HG02938 (cell line): ENCODE data around the gene SOBP.

Experiments
- ATAC-seq: cut with Tn5 transposase; IDR thresholded peaks from one replicate; pipeline ENCODE4 v1.9.1; 2021; ENCODE audit warnings: mild to moderate bottlenecking, moderate library complexity; ENCODE audit not compliant: unreplicated experiment

SOBP gene

DNA sequence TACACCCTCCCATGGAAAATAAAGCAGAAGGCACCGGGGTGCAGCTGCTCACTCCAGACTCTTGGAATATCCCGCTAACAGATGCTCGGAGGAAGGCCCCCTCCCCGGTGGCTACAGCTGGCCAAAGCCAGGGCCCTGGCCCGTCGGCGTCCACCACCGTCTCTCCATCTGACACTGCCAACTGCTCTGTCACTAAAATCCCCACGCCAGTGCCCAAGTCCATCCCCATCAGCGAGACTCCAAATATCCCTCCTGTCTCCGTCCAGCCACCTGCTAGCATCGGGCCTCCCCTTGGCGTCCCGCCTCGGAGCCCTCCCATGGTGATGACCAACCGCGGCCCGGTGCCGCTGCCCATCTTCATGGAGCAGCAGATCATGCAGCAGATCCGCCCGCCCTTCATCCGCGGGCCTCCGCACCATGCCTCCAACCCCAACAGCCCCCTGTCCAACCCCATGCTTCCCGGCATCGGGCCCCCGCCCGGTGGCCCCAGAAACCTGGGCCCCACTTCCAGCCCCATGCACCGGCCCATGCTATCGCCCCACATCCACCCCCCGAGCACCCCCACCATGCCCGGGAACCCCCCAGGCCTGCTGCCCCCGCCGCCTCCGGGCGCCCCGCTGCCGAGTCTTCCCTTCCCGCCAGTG, 143.9 kb downstream of the SOBP start:
- ATAC-seq = no peak

DNA sequence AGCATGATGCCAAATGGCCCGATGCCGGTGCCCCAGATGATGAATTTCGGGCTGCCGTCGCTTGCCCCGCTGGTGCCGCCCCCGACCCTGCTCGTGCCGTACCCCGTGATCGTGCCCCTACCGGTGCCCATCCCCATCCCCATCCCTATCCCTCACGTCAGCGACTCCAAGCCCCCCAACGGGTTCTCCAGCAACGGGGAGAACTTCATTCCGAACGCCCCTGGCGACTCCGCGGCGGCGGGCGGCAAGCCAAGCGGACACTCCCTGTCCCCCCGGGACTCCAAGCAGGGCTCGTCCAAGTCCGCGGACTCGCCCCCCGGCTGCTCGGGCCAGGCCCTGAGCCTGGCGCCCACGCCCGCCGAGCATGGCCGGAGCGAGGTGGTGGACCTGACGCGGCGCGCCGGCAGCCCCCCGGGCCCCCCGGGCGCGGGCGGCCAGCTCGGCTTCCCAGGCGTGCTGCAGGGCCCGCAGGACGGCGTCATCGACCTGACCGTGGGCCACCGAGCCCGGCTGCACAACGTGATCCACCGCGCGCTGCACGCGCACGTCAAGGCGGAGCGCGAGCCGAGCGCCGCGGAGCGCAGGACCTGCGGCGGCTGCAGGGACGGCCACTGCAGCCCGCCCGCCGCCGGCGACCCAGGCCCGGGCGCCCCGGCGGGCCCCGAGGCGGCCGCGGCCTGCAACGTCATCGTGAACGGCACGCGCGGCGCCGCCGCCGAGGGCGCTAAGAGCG, 144.6 kb downstream of the SOBP start:
- no peak for ATAC-seq

- no peak for ATAC-seq
Observed at GRCh38 chr6:107635057-107635515, 145.2 kb downstream of the SOBP start.

DNA sequence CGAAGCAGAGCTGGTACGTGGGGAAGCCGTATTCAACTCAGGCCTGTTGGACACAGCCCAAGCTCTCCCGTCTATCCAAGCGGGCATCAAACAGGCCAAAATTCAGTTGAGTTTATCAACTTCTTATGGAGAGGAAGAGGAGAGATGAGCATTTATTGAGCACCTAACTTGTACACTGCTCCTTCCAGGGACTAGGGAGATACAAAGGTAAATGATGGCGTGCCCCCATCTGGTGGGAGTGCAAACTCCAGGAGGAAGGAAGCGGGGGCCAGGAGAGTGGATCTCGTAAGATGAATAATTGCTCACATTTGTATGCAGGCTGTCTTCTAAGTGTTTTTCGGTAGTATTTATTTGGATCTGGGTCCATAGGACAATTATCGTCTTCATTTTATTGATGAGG, 146.6 kb downstream of the SOBP start:
- ATAC-seq = no peak

GRCh38 chr6:107637316-107638315, 147.7 kb downstream of the SOBP start:
- ATAC-seq = no peak

DNA sequence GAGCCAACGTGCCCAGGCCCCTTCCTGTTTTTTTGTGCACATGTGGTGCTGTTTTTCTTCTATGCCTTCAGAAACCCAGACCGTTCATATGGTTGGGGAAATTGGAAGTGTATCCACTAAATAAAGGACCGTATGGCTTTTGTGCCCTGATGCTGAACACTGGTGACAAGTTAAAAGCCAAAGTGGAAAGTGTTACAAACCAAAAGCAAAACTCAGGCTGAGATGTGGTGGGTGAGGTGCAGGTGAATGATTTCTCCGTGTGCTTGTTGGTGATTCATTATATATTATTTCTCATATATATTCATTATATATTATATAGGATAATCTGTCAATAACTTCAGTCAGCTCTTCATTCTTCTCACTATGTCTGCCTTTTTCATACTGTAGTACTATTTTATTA, 148.6 kb downstream of the SOBP start:
- ATAC-seq = no peak

DNA sequence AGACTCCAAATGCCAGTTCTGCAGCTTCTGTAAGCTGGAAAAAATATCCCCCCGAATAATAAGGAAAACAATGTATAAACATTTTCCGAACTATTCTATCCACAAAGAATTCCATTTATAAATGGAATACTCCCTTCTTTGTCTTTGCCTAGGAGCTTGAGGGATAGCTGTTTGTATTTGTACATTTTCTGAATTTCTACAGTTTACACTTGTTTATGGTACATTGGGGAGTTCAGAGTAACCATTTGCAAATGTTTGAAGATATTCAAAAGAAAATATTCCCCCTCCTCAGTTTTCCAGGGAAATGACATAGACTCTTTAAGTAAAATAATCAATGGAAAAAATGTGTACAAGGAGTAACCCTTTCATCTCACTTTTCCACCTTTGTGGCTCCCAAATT, 149.6 kb downstream of the SOBP start:
- ATAC-seq = no peak

DNA sequence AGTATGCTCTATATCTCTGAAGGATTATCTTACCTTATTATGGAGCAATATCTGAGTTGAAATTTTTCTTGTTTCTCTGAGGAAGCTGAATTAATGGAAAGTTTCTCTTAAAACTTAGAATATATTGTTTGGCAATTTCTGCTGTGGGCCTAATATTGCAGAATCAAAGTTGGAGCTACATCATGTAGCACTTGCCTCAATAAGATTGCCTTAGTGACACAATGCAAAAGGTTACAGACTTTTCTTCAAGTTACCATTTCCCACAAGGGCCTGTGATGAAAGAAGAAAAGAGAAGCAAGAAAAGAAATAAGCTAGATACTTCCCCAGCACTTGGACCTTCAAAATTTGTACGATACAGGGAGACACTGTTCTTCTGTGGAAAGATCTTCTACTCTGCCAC, 151.2 kb downstream of the SOBP start:
- no peak for ATAC-seq

DNA sequence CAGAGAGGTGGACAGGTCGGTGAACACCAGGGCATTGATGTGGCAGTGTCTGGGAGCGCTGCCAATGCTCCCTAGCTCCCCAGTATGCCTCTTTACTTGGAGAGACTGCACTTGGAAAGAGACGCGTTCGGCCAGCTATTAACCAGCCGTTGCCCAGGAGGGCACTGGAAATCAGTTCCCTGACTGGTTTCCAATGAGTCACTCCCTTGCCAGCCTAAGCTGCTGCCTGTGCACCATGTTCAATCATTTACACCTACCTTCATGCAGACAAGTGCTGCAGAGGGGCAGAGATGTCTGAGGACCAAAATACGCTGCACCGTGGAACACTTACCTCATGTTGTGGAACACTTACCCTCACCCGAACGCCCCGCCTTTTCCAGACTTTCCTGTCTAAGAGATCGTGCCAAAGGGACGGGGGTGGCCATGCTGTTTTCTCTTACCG, 151.6 kb downstream of the SOBP start:
- ATAC-seq = no peak

DNA sequence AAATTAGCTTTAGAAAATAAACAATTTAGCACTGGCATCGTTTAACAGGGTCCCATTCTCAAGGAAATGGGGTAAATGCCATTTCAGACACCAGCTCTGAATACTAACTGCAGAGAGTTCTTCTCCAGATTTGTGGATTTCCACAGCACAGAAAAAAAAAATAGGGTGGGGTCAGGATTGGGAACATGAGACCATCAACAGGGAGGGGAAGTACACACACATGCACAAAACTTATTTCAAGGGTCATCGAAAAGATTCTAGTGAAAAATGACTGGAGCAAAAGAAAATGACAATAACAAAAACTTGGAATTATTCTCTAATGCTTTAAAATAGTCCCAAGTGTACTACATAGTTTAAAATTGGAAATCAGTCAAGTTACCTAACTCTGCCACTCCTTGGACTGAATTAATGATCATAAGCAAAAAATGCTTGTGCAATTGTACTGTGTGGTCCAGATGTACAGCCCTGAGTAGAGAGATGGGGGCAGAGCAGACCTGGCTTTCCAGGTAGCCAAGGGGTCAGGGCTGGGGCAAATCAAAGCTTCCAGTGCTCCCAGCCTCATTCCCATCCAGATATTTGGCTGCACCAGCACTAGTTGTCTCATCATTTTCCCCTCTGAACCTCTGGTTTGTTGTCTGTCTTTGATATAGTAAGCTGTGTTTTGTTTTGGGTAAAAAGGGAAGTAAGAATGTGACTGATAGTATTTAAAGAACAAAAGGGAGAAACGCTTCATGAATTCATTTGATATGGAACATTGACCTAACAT, 152.4 kb downstream of the SOBP start:
- ATAC-seq = no peak

DNA sequence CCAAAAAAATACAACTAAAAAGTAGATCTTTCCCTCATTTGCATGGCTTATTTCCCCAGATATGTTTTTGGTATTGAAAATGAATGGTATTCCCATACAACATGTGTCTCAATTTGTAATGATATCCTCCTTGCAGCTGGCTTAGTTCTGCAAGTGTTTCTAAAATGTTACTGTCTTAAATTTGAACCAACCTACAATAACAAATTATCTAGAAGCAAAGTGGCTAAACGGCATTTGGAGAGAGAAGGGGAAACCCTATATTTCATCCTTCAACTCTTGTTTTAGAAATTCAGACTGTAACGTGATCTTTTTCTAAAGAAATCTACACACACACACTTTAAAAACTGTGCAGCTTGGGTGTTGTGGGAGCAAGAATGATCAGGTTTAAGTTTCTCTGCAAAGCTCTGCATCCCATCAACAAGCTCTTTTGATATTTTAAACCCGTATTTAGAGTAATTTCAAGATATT, 153.0 kb downstream of the SOBP start:
- ATAC-seq = no peak

- no peak for ATAC-seq
Observed at GRCh38 chr6:107644513-107644912, 154.6 kb downstream of the SOBP start.

GRCh38 chr6:107645740-107646139, 155.8 kb downstream of the SOBP start:
- no peak for ATAC-seq

DNA sequence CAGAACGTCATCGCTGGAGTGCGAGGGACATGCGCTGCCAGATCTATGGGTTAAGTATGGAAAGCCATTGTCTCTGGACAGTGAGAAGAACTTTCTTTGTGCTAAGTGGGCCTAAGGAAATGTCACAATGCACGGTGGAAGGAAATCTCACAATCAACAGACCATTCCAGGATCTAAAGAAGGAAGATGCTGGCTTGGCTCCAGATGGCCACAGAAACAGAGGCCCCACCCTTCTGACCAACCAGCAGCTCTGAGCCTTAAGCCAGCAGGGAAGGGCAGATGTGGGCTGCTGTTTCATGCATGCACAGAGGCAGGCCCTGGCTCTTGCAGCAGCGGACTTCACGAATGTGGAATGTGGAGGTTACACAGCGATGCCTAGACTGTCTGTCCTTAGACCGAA, 156.3 kb downstream of the SOBP start:
- no peak for ATAC-seq

DNA sequence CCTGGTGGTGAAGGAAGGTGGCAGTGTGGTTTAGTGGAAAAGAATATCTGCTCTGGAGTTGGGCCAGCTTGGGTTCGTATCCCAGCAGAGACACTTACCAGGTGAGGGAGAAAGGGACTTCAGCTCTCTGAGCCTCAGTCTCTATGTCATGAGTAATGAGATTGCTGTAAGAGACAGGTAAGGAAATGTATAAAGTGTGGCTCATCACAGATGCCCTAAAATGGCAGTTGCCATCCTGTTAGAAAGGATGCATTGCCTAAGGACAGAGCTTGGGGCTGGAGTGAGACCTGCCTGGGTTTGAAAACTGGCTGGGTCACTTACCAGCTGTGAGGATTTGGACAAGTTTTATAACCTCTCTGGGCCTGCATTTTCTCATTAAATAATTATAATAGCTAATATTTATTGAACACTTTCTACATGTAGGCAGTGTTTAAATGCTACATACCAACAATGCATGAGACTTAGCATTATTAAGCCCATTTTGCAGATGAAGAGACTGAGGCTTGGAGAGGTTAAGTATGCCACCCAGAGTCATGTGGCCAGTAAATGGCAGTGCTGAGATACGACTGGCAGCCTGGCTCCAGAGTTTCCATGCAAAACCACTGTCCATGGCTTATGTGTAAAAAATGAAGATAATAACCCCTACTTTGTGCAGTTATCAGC, 157.0 kb downstream of the SOBP start:
- ATAC-seq = no peak

GRCh38 chr6:107647439-107647948, 157.6 kb downstream of the SOBP start:
- ATAC-seq = no peak

DNA sequence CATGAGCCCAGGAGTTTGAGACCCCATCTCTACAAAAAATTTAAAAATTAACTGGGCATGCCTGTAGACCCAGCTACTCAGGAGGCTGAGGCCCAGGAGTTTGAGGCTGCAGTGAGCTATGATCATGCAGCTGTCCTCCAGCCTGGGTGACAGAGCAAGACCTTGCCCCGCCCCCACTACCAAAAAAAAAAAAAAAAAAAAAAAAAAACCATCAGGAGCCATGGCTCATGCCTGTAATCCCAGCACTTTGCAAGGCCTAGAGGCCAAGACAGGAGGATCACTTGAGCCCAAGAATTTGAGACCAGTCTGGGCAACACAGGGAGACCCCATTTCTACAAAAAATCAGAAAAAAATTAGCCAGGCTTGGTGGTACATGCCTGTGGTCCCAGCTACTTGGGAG, 159.1 kb downstream of the SOBP start:
- no peak for ATAC-seq

DNA sequence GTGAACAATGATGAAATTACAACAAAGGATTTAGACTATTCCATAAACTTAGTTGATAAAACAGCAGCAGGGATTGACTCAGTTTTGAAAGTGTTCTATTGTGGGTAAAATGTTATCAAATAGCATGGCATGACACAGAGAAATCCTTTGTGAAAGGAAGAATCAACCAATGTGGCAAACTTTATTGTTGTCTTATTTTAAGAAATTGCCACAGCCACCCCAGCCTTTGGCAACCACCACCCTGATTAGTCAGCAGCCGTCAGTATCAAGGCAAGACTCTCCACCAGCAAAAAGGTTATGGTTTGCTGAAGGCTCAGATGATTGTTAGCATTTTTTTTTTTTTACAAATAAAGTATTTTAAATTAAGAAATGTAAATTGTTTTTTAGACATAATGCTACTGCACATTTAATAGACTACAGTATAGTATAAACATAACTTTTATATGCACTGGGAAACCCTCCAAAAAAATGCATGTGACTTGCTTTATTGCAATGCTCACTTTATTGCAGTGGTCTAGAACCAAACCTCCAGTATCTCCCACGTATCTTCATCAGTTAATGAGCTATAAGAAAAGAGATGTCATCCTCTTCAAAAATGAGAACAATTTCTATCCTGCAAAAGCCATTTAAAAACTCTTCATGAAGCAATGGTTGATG, 162.7 kb downstream of the SOBP start:
- ATAC-seq = no peak

GRCh38 chr6:107653183-107653580, 163.3 kb downstream of the SOBP start:
- no peak for ATAC-seq
